Type B pancreatic cell (in vitro differentiated cells): ENCODE measurements around the gene DST. TPM values are rescaled to one million over a fixed set of nuclear protein-coding genes. Genes with fewer than 3 reads are reported as not detected.

ENCODE experiments used
- DNase-seq: peaks from one replicate; pipeline ENCODE4 v3.0.0; 2021; ENCODE audit warnings: mixed read lengths; ENCODE audit not compliant: unreplicated experiment; ENCODE audit errors: extremely low spot score
- H3K27ac Mint-ChIP-seq: 2 replicates; pipeline ENCODE4 v1.8.0; 2021; ENCODE audit warnings: mild to moderate bottlenecking, mixed read lengths
- H3K27me3 Mint-ChIP-seq: 2 replicates; pipeline ENCODE4 v1.8.0; 2021; ENCODE audit warnings: mixed read lengths
- H3K36me3 Mint-ChIP-seq: 2 replicates; pipeline ENCODE4 v1.8.0; 2021; ENCODE audit warnings: mixed read lengths
- H3K4me1 Mint-ChIP-seq: one replicate; pipeline ENCODE4 v1.8.0; 2021; ENCODE audit warnings: mixed read lengths; ENCODE audit not compliant: unreplicated experiment
- H3K4me3 Mint-ChIP-seq: 2 replicates; pipeline ENCODE4 v1.8.0; 2021; ENCODE audit warnings: mild to moderate bottlenecking, mixed read lengths
- H3K9me3 Mint-ChIP-seq: 2 replicates; pipeline ENCODE4 v1.8.0; 2021; ENCODE audit warnings: mixed read lengths
- total RNA-seq: library from RNA; stranded (reverse); gene quantifications from 2 replicates; pipeline ENCODE4 v1.2.1, GENCODE V29; 2021; ENCODE audit warnings: low replicate concordance
- TF ChIP-seq, protein P1 (sequence below): fragments of 200-600 bp; sonication (generic); conservative IDR thresholded peaks from 2 replicates; pipeline ENCODE4 v1.5.0; 2021; ENCODE audit warnings: antibody characterized with exemption, mild to moderate bottlenecking

Gene DST
- total RNA-seq, 1 donor from 2014 or later, result 116 TPM

DNA sequence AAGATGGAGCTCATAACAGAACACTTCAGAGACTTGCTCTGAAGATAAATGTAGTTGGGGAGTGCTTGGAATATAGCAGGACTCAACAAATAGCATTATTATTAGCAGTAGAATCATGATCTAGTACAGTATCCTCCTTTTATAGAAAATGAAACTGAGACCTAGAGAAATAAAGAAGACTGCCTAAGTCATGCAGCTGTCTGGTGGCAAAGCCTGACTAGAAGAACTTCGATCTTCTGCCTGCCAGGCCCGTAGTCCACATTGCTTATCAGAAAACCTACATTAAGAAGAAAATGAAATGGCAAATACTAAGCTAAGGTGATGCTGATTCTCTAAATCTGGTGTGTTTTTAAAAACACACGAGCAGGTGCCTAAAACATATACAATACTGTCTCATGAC, 46.4 kb upstream of the DST start:
- no peaks in the 10 kb centered on the region for H3K9me3 Mint-ChIP-seq
- peaks cover 21% of the 10 kb centered on the region for H3K4me1 Mint-ChIP-seq
- TF ChIP-seq, protein P1, sequence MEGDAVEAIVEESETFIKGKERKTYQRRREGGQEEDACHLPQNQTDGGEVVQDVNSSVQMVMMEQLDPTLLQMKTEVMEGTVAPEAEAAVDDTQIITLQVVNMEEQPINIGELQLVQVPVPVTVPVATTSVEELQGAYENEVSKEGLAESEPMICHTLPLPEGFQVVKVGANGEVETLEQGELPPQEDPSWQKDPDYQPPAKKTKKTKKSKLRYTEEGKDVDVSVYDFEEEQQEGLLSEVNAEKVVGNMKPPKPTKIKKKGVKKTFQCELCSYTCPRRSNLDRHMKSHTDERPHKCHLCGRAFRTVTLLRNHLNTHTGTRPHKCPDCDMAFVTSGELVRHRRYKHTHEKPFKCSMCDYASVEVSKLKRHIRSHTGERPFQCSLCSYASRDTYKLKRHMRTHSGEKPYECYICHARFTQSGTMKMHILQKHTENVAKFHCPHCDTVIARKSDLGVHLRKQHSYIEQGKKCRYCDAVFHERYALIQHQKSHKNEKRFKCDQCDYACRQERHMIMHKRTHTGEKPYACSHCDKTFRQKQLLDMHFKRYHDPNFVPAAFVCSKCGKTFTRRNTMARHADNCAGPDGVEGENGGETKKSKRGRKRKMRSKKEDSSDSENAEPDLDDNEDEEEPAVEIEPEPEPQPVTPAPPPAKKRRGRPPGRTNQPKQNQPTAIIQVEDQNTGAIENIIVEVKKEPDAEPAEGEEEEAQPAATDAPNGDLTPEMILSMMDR, result no peak
- peaks cover 6% of the 10 kb centered on the region for H3K36me3 Mint-ChIP-seq
- no peak for DNase-seq
- no peak overlapping the region for H3K27ac Mint-ChIP-seq
- H3K4me3 Mint-ChIP-seq, result no peak overlapping the region
- no peaks in the 10 kb centered on the region for H3K27me3 Mint-ChIP-seq

DNA sequence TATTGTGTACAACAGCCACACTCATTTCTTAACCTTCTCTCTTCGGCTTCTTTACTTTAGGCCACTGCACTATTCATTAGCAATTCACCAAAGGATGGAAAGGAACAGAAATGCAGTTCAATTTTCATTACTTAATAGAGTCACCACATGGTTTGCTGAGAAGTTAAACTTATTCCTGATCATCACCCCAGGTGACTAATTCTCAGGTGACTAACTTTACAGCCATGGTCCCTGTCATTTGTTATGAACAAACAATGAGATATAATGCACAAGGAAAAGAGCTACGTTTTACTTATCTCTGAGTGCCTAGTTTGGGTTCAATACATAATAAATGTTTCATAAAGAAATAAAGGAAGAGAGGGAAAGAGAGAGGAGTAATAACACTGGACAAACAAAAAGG, 45.8 kb upstream of the DST start:
- no peak overlapping the region for H3K27ac Mint-ChIP-seq
- peaks cover under 1% of the 10 kb centered on the region for H3K9me3 Mint-ChIP-seq
- no peaks in the 10 kb centered on the region for H3K27me3 Mint-ChIP-seq
- H3K4me1 Mint-ChIP-seq, result peaks cover 21% of the 10 kb centered on the region
- no peak for DNase-seq
- H3K36me3 Mint-ChIP-seq, result peaks cover 8% of the 10 kb centered on the region
- no peak overlapping the region for H3K4me3 Mint-ChIP-seq
- TF ChIP-seq, protein P1, result no peak

DNA sequence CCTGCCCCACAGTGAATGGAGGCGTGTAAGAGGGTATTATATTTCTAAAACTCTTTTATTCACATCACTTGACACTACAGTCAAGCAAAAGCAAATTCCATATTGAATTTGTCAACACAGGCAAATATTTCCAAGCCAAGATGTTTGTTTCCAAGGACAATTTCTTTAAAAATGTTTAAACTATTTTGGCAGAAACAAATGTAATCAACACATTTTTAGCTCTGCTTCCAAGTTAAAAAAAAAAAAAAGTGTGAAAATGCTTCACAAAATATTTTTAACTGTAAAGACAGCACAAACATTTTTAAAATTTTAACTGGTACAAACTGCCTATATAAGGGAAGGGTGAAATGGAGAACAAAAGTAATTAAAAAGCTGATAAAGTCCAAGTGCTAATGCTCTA, 44.9 kb upstream of the DST start:
- no peak overlapping the region for H3K27ac Mint-ChIP-seq
- TF ChIP-seq, protein P1, result no peak
- H3K27me3 Mint-ChIP-seq, result no peaks in the 10 kb centered on the region
- peaks cover 4% of the 10 kb centered on the region for H3K9me3 Mint-ChIP-seq
- H3K4me1 Mint-ChIP-seq, result peaks cover 12% of the 10 kb centered on the region
- DNase-seq, result no peak
- H3K4me3 Mint-ChIP-seq, result no peak overlapping the region
- H3K36me3 Mint-ChIP-seq, result peaks cover 11% of the 10 kb centered on the region

DNA sequence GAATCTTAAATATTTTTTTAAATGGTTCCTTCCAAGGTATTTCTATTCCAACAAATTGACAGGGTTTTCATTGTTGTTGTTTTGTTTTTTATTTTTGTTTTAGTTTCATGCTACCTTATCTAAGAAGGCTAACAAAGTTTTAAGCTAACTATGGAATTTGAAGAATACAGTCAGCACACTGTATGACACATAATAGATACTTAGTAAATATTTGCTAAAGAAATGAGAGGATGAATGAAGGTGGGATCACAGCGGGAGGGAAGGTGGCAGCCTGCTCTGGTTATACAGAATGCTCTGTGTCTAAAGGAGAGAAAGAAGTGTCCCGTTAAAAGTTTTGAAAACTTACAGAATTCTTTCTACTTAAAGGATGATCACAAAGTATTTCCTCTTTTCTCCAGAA, 43.7 kb upstream of the DST start:
- H3K36me3 Mint-ChIP-seq, result peaks cover 11% of the 10 kb centered on the region

DNA sequence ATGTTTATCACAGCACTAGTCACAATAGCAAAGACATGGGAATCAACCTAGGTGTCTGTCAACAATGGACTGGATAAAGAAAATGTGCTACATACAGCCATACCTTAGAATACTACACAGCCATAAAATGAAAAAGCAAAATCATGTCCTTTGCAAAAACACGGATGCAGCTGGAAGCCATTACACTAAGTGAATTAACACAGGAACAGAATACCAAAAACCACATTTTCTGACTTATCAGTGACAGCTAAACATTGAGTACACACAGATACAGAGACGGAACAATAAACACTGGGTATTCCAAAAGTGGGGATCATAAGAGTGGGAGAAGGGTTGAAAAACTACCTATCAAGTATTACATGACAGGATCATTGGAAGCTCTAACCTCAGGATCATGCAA, 43.3 kb upstream of the DST start:
- DNase-seq, result no peak
- H3K27ac Mint-ChIP-seq, result peak overlapping the region; percentile 9

More for the DNA sequence above, 43.7 kb upstream of the DST start:
- H3K4me3 Mint-ChIP-seq, result no peak overlapping the region
- peak overlapping the region; percentile 9 for H3K27ac Mint-ChIP-seq
- peaks cover 4% of the 10 kb centered on the region for H3K9me3 Mint-ChIP-seq
- DNase-seq, result no peak
- H3K27me3 Mint-ChIP-seq, result no peaks in the 10 kb centered on the region
- TF ChIP-seq, protein P1, result no peak
- H3K4me1 Mint-ChIP-seq, result peaks cover 4% of the 10 kb centered on the region

More for the DNA sequence above, 43.3 kb upstream of the DST start:
- no peaks in the 10 kb centered on the region for H3K27me3 Mint-ChIP-seq
- peaks cover 11% of the 10 kb centered on the region for H3K36me3 Mint-ChIP-seq
- H3K9me3 Mint-ChIP-seq, result peaks cover 4% of the 10 kb centered on the region
- H3K4me1 Mint-ChIP-seq, result peaks cover 4% of the 10 kb centered on the region
- no peak overlapping the region for H3K4me3 Mint-ChIP-seq
- TF ChIP-seq, protein P1, result no peak
